Left ventricle myocardium superior (tissue), 1 donor: Measurements from ENCODE around the gene CD27. TPM values are rescaled to one million over a fixed set of nuclear protein-coding genes. Genes with fewer than 3 reads are reported as not detected.

Experiments
- total RNA-seq: library from RNA; stranded (reverse); fragmentation: NEBNext Ultra II Directional; extraction: Animal tissue kit (Norgen Biotek cat#: 25700); gene quantifications from one replicate; pipeline ENCODE4 v1.2.1, GENCODE V29; 2021
- donor health status: DM: no; HTN: yes; CAD: no; lungs with severe emphysema.

Gene CD27
- total RNA-seq, 1 donor from 2014 or later, result 0.20 TPM

Other genes with a start within 250 kb of the CD27 start
- gene CD9, start 244.6 kb upstream of the CD27 start, total RNA-seq, result 39.2 TPM
- gene PLEKHG6, start 134.3 kb upstream of the CD27 start, total RNA-seq, result 0.47 TPM
- gene TNFRSF1A, start 102.9 kb upstream of the CD27 start, total RNA-seq, result 44.0 TPM
- gene SCNN1A, start 69.4 kb upstream of the CD27 start, total RNA-seq, result 1.7 TPM
- gene LTBR, start 60.8 kb upstream of the CD27 start, total RNA-seq, result 32.9 TPM
- gene TAPBPL, start 7.1 kb downstream of the CD27 start, total RNA-seq, result 13.1 TPM
- 3.6 TPM for gene VAMP1, start 25.7 kb downstream of the CD27 start, total RNA-seq
- gene MRPL51, start 48.3 kb downstream of the CD27 start, total RNA-seq, result 275 TPM
- 13.1 TPM for gene NCAPD2, start 49.1 kb downstream of the CD27 start, total RNA-seq
- 4,526 TPM for gene GAPDH, start 89.6 kb downstream of the CD27 start, total RNA-seq
- gene IFFO1, start 111.1 kb downstream of the CD27 start, total RNA-seq, result 14.9 TPM
- 16.1 TPM for gene NOP2, start 123.3 kb downstream of the CD27 start, total RNA-seq
- gene CHD4, start 162.4 kb downstream of the CD27 start, total RNA-seq, result 159 TPM
- gene LPAR5, start 191.0 kb downstream of the CD27 start, total RNA-seq, result 8.6 TPM
- 2.2 TPM for gene ACRBP, start 202.5 kb downstream of the CD27 start, total RNA-seq
- 30.1 TPM for gene ING4, start 218.2 kb downstream of the CD27 start, total RNA-seq
- gene ZNF384, start 244.4 kb downstream of the CD27 start, total RNA-seq, result 31.8 TPM